Measurements from ENCODE around the gene SELENOF. TPM values are rescaled to one million over a fixed set of nuclear protein-coding genes. Genes with fewer than 3 reads are reported as not detected.

The SELENOF gene
- total RNA-seq, 5 donors from 2014 or later (not counting 1 experiment from before 2014, with no cell fraction given) = 141 to 165 (median 145) TPM

GRCh38 chr1:86841116-86841515 is 72.8 kb downstream of the SELENOF start:
- Mint-ChIP-seq H3K36me3 (no peaks in the 10 kb centered on the region), H3K27me3 (peaks cover 0 to 1% of the 10 kb centered on the region in 2 donors), H3K27ac (no peak overlapping the region), H3K4me1 (no peaks in the 10 kb centered on the region), H3K4me3 (no peak overlapping the region), H3K9me3 (no peaks in the 10 kb centered on the region)
- H3K27ac ChIP-seq (ENCODE audit: low read length) = no peak overlapping the region
- ChIA-PET CTCF (interaction anchor here in 1 of 2 donors (0.6 kb wide), 1 partner anchor 10 kb away, joined by 4 read pairs; no protein-coding TSS in a partner anchor), POLR2A (interaction anchor here in 1 of 2 donors (0.7 kb wide), 1 partner anchor 20 kb away, joined by 3 read pairs; no protein-coding TSS in a partner anchor)
- no peaks in the 10 kb centered on the region for H3K36me3 ChIP-seq (ENCODE audit: control insufficient read depth in 2 of 2, extremely low read depth in 1 of 2, insufficient read depth in 1 of 2, low read length in 1 of 2)
- H3K9me3 ChIP-seq = no peaks in the 10 kb centered on the region
- H3K4me1 ChIP-seq (ENCODE audit: control insufficient read depth in 1 of 2, extremely low read depth in 1 of 2, insufficient read depth in 2 of 2, low read length in 2 of 2) = no peaks in the 10 kb centered on the region
- H3K4me3 ChIP-seq (ENCODE audit: control insufficient read depth in 1 of 2, extremely low read depth in 1 of 2, low read length in 1 of 2) = no peak overlapping the region
- no peaks in the 10 kb centered on the region for H3K27me3 ChIP-seq (replicated peaks in 1 of 2; ENCODE audit: control insufficient read depth in 2 of 2, extremely low read depth in 1 of 2, insufficient read depth in 2 of 2, low read length in 1 of 2)
- no peak for DNase-seq
- no CpG with 5 or more reads among the region's 1 CpG for WGBS (ENCODE audit: insufficient coverage)
- no peak for ATAC-seq (replicated peaks in 1 of 4)

GRCh38 chr1:86833461-86834215 is 80.3 kb downstream of the SELENOF start:
- H3K9me3 ChIP-seq = no peaks in the 10 kb centered on the region
- Mint-ChIP-seq H3K9me3 (no peaks in the 10 kb centered on the region), H3K4me3 (no peak overlapping the region), H3K27ac (peak overlapping the region in 1 of 2 donors; percentile 13), H3K27me3 (peaks cover 0 to 1% of the 10 kb centered on the region in 2 donors), H3K36me3 (no peaks in the 10 kb centered on the region), H3K4me1 (peaks cover 2 to 7% (median 4%) of the 10 kb centered on the region in 3 donors)
- H3K4me1 ChIP-seq (ENCODE audit: control insufficient read depth in 1 of 2, extremely low read depth in 1 of 2, insufficient read depth in 2 of 2, low read length in 2 of 2) = peaks cover 0 to 4% of the 10 kb centered on the region in 2 experiments
- 53% methylated on average over 10 of the region's 17 CpGs for WGBS (ENCODE audit: insufficient coverage)
- no peak overlapping the region for H3K27ac ChIP-seq (ENCODE audit: low read length)
- DNase-seq (peak; percentile 5 to 78 (median 37)), ATAC-seq (replicated peaks in 1 of 4) (peak; percentile 45 to 72 (median 53))
- H3K27me3 ChIP-seq (replicated peaks in 1 of 2; ENCODE audit: control insufficient read depth in 2 of 2, extremely low read depth in 1 of 2, insufficient read depth in 2 of 2, low read length in 1 of 2) = no peaks in the 10 kb centered on the region
- ChIA-PET POLR2A (interaction anchor here in 1 of 2 donors (0.6 kb wide), 1 partner anchor 254 kb away, joined by 3 read pairs; no protein-coding TSS in a partner anchor), CTCF (interaction anchor here (0.6 to 4.0 kb wide), 13 partner anchors 20 to 255 kb away, joined by 3 to 42 read pairs (median 3); partner anchors contain the start of genes HS2ST1 (in 1 of the 2) and SELENOF (in 1 of the 2))
- no peaks in the 10 kb centered on the region for H3K36me3 ChIP-seq (ENCODE audit: control insufficient read depth in 2 of 2, extremely low read depth in 1 of 2, insufficient read depth in 1 of 2, low read length in 1 of 2)
- no peak overlapping the region for H3K4me3 ChIP-seq (ENCODE audit: control insufficient read depth in 1 of 2, extremely low read depth in 1 of 2, low read length in 1 of 2)

- Histone ChIP-seq H3K27ac (ENCODE audit: low read length) (no peak overlapping the region), H3K9me3 (no peaks in the 10 kb centered on the region), H3K4me1 (ENCODE audit: control insufficient read depth in 1 of 2, extremely low read depth in 1 of 2, insufficient read depth in 2 of 2, low read length in 2 of 2) (peaks cover 0 to 4% of the 10 kb centered on the region in 2 experiments), H3K27me3 (replicated peaks in 1 of 2; ENCODE audit: control insufficient read depth in 2 of 2, extremely low read depth in 1 of 2, insufficient read depth in 2 of 2, low read length in 1 of 2) (no peaks in the 10 kb centered on the region), H3K4me3 (ENCODE audit: control insufficient read depth in 1 of 2, extremely low read depth in 1 of 2, low read length in 1 of 2) (no peak overlapping the region), H3K36me3 (ENCODE audit: control insufficient read depth in 2 of 2, extremely low read depth in 1 of 2, insufficient read depth in 1 of 2, low read length in 1 of 2) (no peaks in the 10 kb centered on the region)
- Mint-ChIP-seq H3K27me3 (no peaks in the 10 kb centered on the region), H3K4me1 (peaks cover 2 to 7% (median 4%) of the 10 kb centered on the region in 3 donors), H3K9me3 (no peaks in the 10 kb centered on the region), H3K27ac (no peak overlapping the region), H3K4me3 (no peak overlapping the region), H3K36me3 (no peaks in the 10 kb centered on the region)
- no CpG with 5 or more reads among the region's 1 CpG for WGBS (ENCODE audit: insufficient coverage)
- ATAC-seq (replicated peaks in 1 of 4) (no peak), DNase-seq (no peak)
- CTCF ChIA-PET = interaction anchor here (1.1 to 4.0 kb wide), 3 partner anchors 37 to 254 kb away, joined by 4 to 24 read pairs (median 19); no protein-coding TSS in a partner anchor
- POLR2A ChIA-PET = no interaction called here
Observed at GRCh38 chr1:86832433-86832832, 81.5 kb downstream of the SELENOF start.

GRCh38 chr1:86829321-86829720 is 84.6 kb downstream of the SELENOF start:
- WGBS (ENCODE audit: insufficient coverage) = 100% methylated on average over 2 of the region's 3 CpGs
- Mint-ChIP-seq H3K27ac (no peak overlapping the region), H3K36me3 (no peaks in the 10 kb centered on the region), H3K9me3 (no peaks in the 10 kb centered on the region), H3K4me3 (no peak overlapping the region), H3K4me1 (peaks cover 2 to 7% (median 4%) of the 10 kb centered on the region in 3 donors), H3K27me3 (peaks cover 0 to 2% of the 10 kb centered on the region in 2 donors)
- ChIA-PET POLR2A (interaction anchor here (0.5 to 0.7 kb wide), 2 partner anchors 69 to 267 kb away, joined by 3 to 10 read pairs; no protein-coding TSS in a partner anchor), CTCF (interaction anchor here (0.6 to 4.0 kb wide), 5 partner anchors 142 to 323 kb away, joined by 3 to 19 read pairs (median 4); no protein-coding TSS in a partner anchor)
- peaks cover 0 to 4% of the 10 kb centered on the region in 2 experiments for H3K4me1 ChIP-seq (ENCODE audit: control insufficient read depth in 1 of 2, extremely low read depth in 1 of 2, insufficient read depth in 2 of 2, low read length in 2 of 2)
- no peak overlapping the region for H3K4me3 ChIP-seq (ENCODE audit: control insufficient read depth in 1 of 2, extremely low read depth in 1 of 2, low read length in 1 of 2)
- no peak overlapping the region for H3K27ac ChIP-seq (ENCODE audit: low read length)
- no peaks in the 10 kb centered on the region for H3K9me3 ChIP-seq
- ATAC-seq (replicated peaks in 1 of 4) (no peak), DNase-seq (no peak)
- no peaks in the 10 kb centered on the region for H3K36me3 ChIP-seq (ENCODE audit: control insufficient read depth in 2 of 2, extremely low read depth in 1 of 2, insufficient read depth in 1 of 2, low read length in 1 of 2)
- no peaks in the 10 kb centered on the region for H3K27me3 ChIP-seq (replicated peaks in 1 of 2; ENCODE audit: control insufficient read depth in 2 of 2, extremely low read depth in 1 of 2, insufficient read depth in 2 of 2, low read length in 1 of 2)

- H3K27ac ChIP-seq (ENCODE audit: low read length) = no peak overlapping the region
- ChIA-PET CTCF (interaction anchor here (0.6 to 1.2 kb wide), 3 partner anchors 126 to 1121 kb away, joined by 3 to 4 read pairs (median 4); no protein-coding TSS in a partner anchor), POLR2A (no interaction called here)
- H3K27me3 Mint-ChIP-seq = peaks cover 0 to 2% of the 10 kb centered on the region in 2 donors
- 51% methylated on average over 2 of the region's 3 CpGs for WGBS (ENCODE audit: insufficient coverage)
- H3K27me3 ChIP-seq (replicated peaks in 1 of 2; ENCODE audit: control insufficient read depth in 2 of 2, extremely low read depth in 1 of 2, insufficient read depth in 2 of 2, low read length in 1 of 2) = no peaks in the 10 kb centered on the region
- H3K36me3 Mint-ChIP-seq = no peaks in the 10 kb centered on the region
- H3K4me3 ChIP-seq (ENCODE audit: control insufficient read depth in 1 of 2, extremely low read depth in 1 of 2, low read length in 1 of 2) = no peak overlapping the region
- no peaks in the 10 kb centered on the region for H3K9me3 ChIP-seq
- H3K36me3 ChIP-seq (ENCODE audit: control insufficient read depth in 2 of 2, extremely low read depth in 1 of 2, insufficient read depth in 1 of 2, low read length in 1 of 2) = no peaks in the 10 kb centered on the region
- DNase-seq (no peak), ATAC-seq (replicated peaks in 1 of 4) (no peak)
- no peak overlapping the region for H3K27ac Mint-ChIP-seq
- H3K4me1 Mint-ChIP-seq = no peaks in the 10 kb centered on the region
- H3K4me1 ChIP-seq (ENCODE audit: control insufficient read depth in 1 of 2, extremely low read depth in 1 of 2, insufficient read depth in 2 of 2, low read length in 2 of 2) = no peaks in the 10 kb centered on the region
- H3K9me3 Mint-ChIP-seq = no peaks in the 10 kb centered on the region
- H3K4me3 Mint-ChIP-seq = no peak overlapping the region
Observed at GRCh38 chr1:86828024-86828423, 85.9 kb downstream of the SELENOF start.

GRCh38 chr1:86826856-86827255 is 87.1 kb downstream of the SELENOF start:
- H3K27me3 ChIP-seq (replicated peaks in 1 of 2; ENCODE audit: control insufficient read depth in 2 of 2, extremely low read depth in 1 of 2, insufficient read depth in 2 of 2, low read length in 1 of 2) = no peaks in the 10 kb centered on the region
- no peak overlapping the region for H3K27ac ChIP-seq (ENCODE audit: low read length)
- no peak for ATAC-seq (replicated peaks in 1 of 4)
- CTCF ChIA-PET = interaction anchor here in 1 of 2 donors (1.2 kb wide), 1 partner anchor 258 kb away, joined by 4 read pairs; no protein-coding TSS in a partner anchor
- Mint-ChIP-seq H3K27me3 (peaks cover 0 to 2% of the 10 kb centered on the region in 2 donors), H3K4me1 (no peaks in the 10 kb centered on the region), H3K36me3 (no peaks in the 10 kb centered on the region), H3K9me3 (no peaks in the 10 kb centered on the region), H3K27ac (no peak overlapping the region), H3K4me3 (no peak overlapping the region)
- no peaks in the 10 kb centered on the region for H3K36me3 ChIP-seq (ENCODE audit: control insufficient read depth in 2 of 2, extremely low read depth in 1 of 2, insufficient read depth in 1 of 2, low read length in 1 of 2)
- H3K9me3 ChIP-seq = no peaks in the 10 kb centered on the region
- H3K4me1 ChIP-seq (ENCODE audit: control insufficient read depth in 1 of 2, extremely low read depth in 1 of 2, insufficient read depth in 2 of 2, low read length in 2 of 2) = no peaks in the 10 kb centered on the region
- DNase-seq = no peak
- no peak overlapping the region for H3K4me3 ChIP-seq (ENCODE audit: control insufficient read depth in 1 of 2, extremely low read depth in 1 of 2, low read length in 1 of 2)
- POLR2A ChIA-PET = no interaction called here

All from T-cell (primary cell).